GM10266 (cell line): ENCODE measurements around the gene CACTIN.

ENCODE experiments used
- DNase-seq: peaks from one replicate; pipeline ENCODE4 v3.0.0; 2012; ENCODE audit errors: extremely low spot score
- CTCF ChIP-seq: IDR thresholded peaks from 2 replicates; pipeline ENCODE4 v1.5.1; 2012; ENCODE audit warnings: mild to moderate bottlenecking, low read depth; ENCODE audit not compliant: control insufficient read depth, insufficient read depth; ENCODE audit errors: missing control alignments

Gene CACTIN

GRCh38 chr19:3593156-3593555 is 33.4 kb downstream of the CACTIN start:
- no peak for DNase-seq
- no peak for TF ChIP-seq CTCF

- TF ChIP-seq CTCF: no peak
- DNase-seq: no peak
Observed at GRCh38 chr19:3591876-3592613, 34.5 kb downstream of the CACTIN start.

GRCh38 chr19:3590991-3591659 is 35.5 kb downstream of the CACTIN start:
- no peak for TF ChIP-seq CTCF
- DNase-seq: no peak

- no peak for TF ChIP-seq CTCF
- DNase-seq: no peak
Observed at GRCh38 chr19:3589949-3590348, 36.6 kb downstream of the CACTIN start.

GRCh38 chr19:3589439-3589838 is 37.2 kb downstream of the CACTIN start:
- DNase-seq: no peak
- TF ChIP-seq CTCF: no peak

GRCh38 chr19:3586707-3587346 is 39.8 kb downstream of the CACTIN start:
- TF ChIP-seq CTCF: no peak
- no peak for DNase-seq

- peak; percentile 78 for DNase-seq
- TF ChIP-seq CTCF: peak; percentile 56
Observed at GRCh38 chr19:3586127-3586626, 40.4 kb downstream of the CACTIN start.
